HG03095 (cell line): ENCODE data around the gene ADSS1.

Experiments used
- ATAC-seq: cut with Tn5 transposase; IDR thresholded peaks from one replicate; pipeline ENCODE4 v1.9.1; 2021; ENCODE audit warnings: moderate library complexity; ENCODE audit not compliant: unreplicated experiment

ADSS1 gene

GRCh38 chr14:104788873-104789663 lies 65.0 kb downstream of the ADSS1 start:
- no peak for ATAC-seq

- ATAC-seq, result no peak
Observed at GRCh38 chr14:104789752-104790743, 66.0 kb downstream of the ADSS1 start.

GRCh38 chr14:104791425-104791824 lies 67.4 kb downstream of the ADSS1 start:
- no peak for ATAC-seq

GRCh38 chr14:104792101-104792884 lies 68.3 kb downstream of the ADSS1 start:
- no peak for ATAC-seq

GRCh38 chr14:104792945-104793702 lies 69.1 kb downstream of the ADSS1 start:
- ATAC-seq, result no peak

GRCh38 chr14:104793703-104793959 lies 69.6 kb downstream of the ADSS1 start:
- no peak for ATAC-seq

- no peak for ATAC-seq
Observed at GRCh38 chr14:104794099-104794498, 70.1 kb downstream of the ADSS1 start.

GRCh38 chr14:104794631-104794992 lies 70.6 kb downstream of the ADSS1 start:
- no peak for ATAC-seq

- no peak for ATAC-seq
Observed at GRCh38 chr14:104794993-104795780, 71.2 kb downstream of the ADSS1 start, which contains the start of gene AKT1. Gene AKT1, minus strand, starts transcription at chr14:104795748. Its CDS starts 3,105 bp downstream, at chr14:104792643.

GRCh38 chr14:104795781-104796686 lies 72.0 kb downstream of the ADSS1 start:
- no peak for ATAC-seq

GRCh38 chr14:104796687-104797081 lies 72.7 kb downstream of the ADSS1 start:
- ATAC-seq, result no peak
